ENCODE measurements around the gene SH3BP2. TPM values are rescaled to one million over a fixed set of nuclear protein-coding genes. Genes with fewer than 3 reads are reported as not detected.
A peak's percentile ranks its signal among the peaks of the same experiment; 100 is the strongest.

The SH3BP2 gene
- total and polyA plus RNA-seq, 10 of the 15 experiments (the other 5 are each of a cell fraction or from before 2014, with no cell fraction given), result 1.1 to 61.8 (median 23.9) TPM

- intact Hi-C loops (cut with micrococcal nuclease; ENCODE audit: unreplicated experiment), result loop anchor here (5.0 to 10.0 kb wide), 4 partner anchors 49 to 281 kb away; partner anchors contain the start of genes GRK4 and NOP14
- Histone ChIP-seq H4K20me1 (ENCODE audit: control insufficient read depth, insufficient read depth) (no peaks in the 10 kb centered on the region), H3K4me1 (ENCODE audit: control insufficient read depth, insufficient read depth, low read length) (peaks cover 11% of the 10 kb centered on the region), H2AFZ (ENCODE audit: control insufficient read depth, low read depth, low read length) (peak overlapping the region; percentile 80), H3K27ac (ENCODE audit: control insufficient read depth, insufficient read depth) (no peak overlapping the region), H3K36me3 (ENCODE audit: control insufficient read depth in 2 of 2, insufficient read depth in 2 of 2, low read length in 1 of 2) (no peaks in the 10 kb centered on the region), H3K4me2 (ENCODE audit: control insufficient read depth, insufficient read depth) (peak overlapping the region; percentile 88), H3K4me3 (peak overlapping the region; percentile 64; the same call in 1 of the 2 replicates), H3K27me3 (replicated peaks in 1 of 2; ENCODE audit: control insufficient read depth in 2 of 2, insufficient read depth in 2 of 2, low read length in 1 of 2) (no peaks in the 10 kb centered on the region), H3K9me3 (replicated peaks; ENCODE audit: control insufficient read depth, insufficient read depth, low read length) (no peaks in the 10 kb centered on the region), H3K79me2 (ENCODE audit: control insufficient read depth, insufficient read depth, low read length) (no peaks in the 10 kb centered on the region), H3K9ac (ENCODE audit: control insufficient read depth, insufficient read depth, low read length) (no peak overlapping the region)
- in situ Hi-C loops (cut with MboI), result loop anchor here (25.0 kb wide), 1 partner anchor 174 kb away; no protein-coding TSS in a partner anchor
- ATAC-seq, result no peak
- ChIA-PET RAD21 (ENCODE audit: unreplicated experiment) (interaction anchor here (0.6 to 3.8 kb wide), 13 partner anchors 11 to 276 kb away, joined by 3 to 21 read pairs (median 5); partner anchors contain the start of genes GRK4 and NOP14), CTCF (interaction anchor here (0.6 to 3.5 kb wide), 19 partner anchors 13 to 215 kb away, joined by 3 to 22 read pairs (median 4); no protein-coding TSS in a partner anchor), POLR2A (interaction anchor here (0.9 to 1.0 kb wide), 2 partner anchors 18 to 22 kb away, joined by 3 to 5 read pairs; no protein-coding TSS in a partner anchor), SMC1A (ENCODE audit: uncharacterized antibody, unreplicated experiment) (interaction anchor here (0.6 to 2.8 kb wide), 14 partner anchors 15 to 226 kb away, joined by 3 to 9 read pairs (median 4); partner anchors contain the start of genes GRK4 and NOP14)
- DNase-seq (ENCODE audit: low read depth, low spot score), result no peak
- no peak for FAIRE-seq
- BruUV-seq (replicated peaks), result no TSS peak
- WGBS (ENCODE audit: insufficient coverage, insufficient replicate concordance, low lambda C conversion rate, missing lambda C conversion rate), result 65% methylated on average over 22 of the region's 23 CpGs
- TF ChIP-seq NR2C2 (IDR thresholded peaks at IDR 0.05; ENCODE audit: borderline replicate concordance, control insufficient read depth, insufficient read length, low read depth) (no peak), SIX5 (IDR thresholded peaks at IDR 0.05; ENCODE audit: low read depth, low read length, severe bottlenecking) (no peak), STAT1 (conservative IDR thresholded peaks at IDR 0.05) (no peak), RCOR1 (conservative IDR thresholded peaks at IDR 0.05; ENCODE audit: low read depth, low read length) (no peak), E2F8 (IDR thresholded peaks at IDR 0.05; ENCODE audit: low read depth, partially characterized antibody) (no peak), BMI1 (IDR thresholded peaks at IDR 0.05; ENCODE audit: borderline replicate concordance) (no peak), SPI1 (IDR thresholded peaks at IDR 0.05; ENCODE audit: borderline replicate concordance, insufficient read depth, low read depth, low read length) (no peak), MYB (IDR thresholded peaks at IDR 0.05; ENCODE audit: borderline replicate concordance, low read depth, low read length) (no peak), ATF7 (IDR thresholded peaks at IDR 0.05; ENCODE audit: low read depth) (no peak), SIN3A (IDR thresholded peaks at IDR 0.05; ENCODE audit: low read depth, low read length) (no peak), IKZF2 (IDR thresholded peaks at IDR 0.05) (no peak), RUNX3 (IDR thresholded peaks at IDR 0.05; ENCODE audit: low read length) (no peak), CEBPB (IDR thresholded peaks at IDR 0.05; ENCODE audit: borderline replicate concordance in 1 of 2, low read depth in 2 of 2, low read length in 2 of 2) (no peak)
- TF ChIP-seq, protein P1, sequence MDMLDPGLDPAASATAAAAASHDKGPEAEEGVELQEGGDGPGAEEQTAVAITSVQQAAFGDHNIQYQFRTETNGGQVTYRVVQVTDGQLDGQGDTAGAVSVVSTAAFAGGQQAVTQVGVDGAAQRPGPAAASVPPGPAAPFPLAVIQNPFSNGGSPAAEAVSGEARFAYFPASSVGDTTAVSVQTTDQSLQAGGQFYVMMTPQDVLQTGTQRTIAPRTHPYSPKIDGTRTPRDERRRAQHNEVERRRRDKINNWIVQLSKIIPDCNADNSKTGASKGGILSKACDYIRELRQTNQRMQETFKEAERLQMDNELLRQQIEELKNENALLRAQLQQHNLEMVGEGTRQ (IDR thresholded peaks at IDR 0.05; ENCODE audit: borderline replicate concordance, low read depth, low read length), result no peak
- TF ChIP-seq, protein P2, sequence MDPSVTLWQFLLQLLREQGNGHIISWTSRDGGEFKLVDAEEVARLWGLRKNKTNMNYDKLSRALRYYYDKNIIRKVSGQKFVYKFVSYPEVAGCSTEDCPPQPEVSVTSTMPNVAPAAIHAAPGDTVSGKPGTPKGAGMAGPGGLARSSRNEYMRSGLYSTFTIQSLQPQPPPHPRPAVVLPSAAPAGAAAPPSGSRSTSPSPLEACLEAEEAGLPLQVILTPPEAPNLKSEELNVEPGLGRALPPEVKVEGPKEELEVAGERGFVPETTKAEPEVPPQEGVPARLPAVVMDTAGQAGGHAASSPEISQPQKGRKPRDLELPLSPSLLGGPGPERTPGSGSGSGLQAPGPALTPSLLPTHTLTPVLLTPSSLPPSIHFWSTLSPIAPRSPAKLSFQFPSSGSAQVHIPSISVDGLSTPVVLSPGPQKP (IDR thresholded peaks at IDR 0.05; ENCODE audit: low read depth, low read length), result no peak
Observed at GRCh38 chr4:2763511-2763967, 29.3 kb upstream of the SH3BP2 start.
